ENCODE data around the gene TMEM183A.

DNA sequence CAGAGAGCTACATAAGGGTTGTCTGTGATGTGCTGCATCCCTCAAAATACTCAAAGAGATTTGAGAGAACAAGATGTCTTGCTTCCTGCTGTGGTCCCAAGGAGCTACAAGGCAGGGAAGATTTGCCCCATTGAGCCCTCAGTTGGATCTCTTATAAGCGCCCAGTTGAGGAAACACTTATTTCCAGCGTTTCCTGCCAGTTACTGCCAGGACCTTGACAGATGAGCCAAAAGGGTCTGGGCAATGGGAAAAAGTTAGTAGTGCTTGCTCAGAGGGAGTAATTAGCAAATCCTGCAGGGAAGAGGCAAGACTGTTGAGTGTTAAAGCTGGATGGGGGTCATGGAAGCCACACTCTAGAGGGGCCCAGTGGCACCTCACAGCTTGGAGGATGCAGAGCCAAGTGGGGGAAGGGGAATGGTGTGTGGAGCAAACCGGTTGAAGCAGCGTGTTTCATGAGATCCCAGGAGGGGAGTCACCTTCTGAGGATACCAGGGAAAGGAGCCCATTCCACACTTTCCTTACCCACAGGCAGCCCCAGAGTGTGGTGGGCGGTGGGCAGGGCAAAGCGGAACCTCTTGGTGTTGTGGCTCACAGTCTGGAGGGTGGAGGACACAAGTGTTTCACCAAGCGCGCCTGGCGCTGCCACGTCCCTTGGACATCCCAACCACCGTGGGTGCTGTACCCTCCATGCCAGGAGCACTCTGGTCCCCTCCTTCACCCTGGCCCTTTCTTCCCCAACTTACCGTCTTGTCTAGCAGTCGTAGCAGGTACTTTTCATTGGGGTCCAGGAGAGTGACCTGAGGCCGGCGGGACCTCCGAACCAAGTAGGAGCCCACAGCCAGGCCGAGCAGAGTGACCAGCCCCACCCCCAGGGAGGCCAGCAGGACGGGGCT lies 40.9 kb upstream of the TMEM183A start:
- TF ChIP-seq EZH2 (IDR thresholded peaks at IDR 0.05; ENCODE audit: borderline replicate concordance, insufficient read depth, low read depth, low read length, poor library complexity, severe bottlenecking): no peak
- TF ChIP-seq, protein P1, sequence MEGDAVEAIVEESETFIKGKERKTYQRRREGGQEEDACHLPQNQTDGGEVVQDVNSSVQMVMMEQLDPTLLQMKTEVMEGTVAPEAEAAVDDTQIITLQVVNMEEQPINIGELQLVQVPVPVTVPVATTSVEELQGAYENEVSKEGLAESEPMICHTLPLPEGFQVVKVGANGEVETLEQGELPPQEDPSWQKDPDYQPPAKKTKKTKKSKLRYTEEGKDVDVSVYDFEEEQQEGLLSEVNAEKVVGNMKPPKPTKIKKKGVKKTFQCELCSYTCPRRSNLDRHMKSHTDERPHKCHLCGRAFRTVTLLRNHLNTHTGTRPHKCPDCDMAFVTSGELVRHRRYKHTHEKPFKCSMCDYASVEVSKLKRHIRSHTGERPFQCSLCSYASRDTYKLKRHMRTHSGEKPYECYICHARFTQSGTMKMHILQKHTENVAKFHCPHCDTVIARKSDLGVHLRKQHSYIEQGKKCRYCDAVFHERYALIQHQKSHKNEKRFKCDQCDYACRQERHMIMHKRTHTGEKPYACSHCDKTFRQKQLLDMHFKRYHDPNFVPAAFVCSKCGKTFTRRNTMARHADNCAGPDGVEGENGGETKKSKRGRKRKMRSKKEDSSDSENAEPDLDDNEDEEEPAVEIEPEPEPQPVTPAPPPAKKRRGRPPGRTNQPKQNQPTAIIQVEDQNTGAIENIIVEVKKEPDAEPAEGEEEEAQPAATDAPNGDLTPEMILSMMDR (IDR thresholded peaks at IDR 0.05): no peak
